ENCODE measurements around the gene ARHGEF16. TPM values are rescaled to one million over a fixed set of nuclear protein-coding genes. Genes with fewer than 3 reads are reported as not detected.

ARHGEF16 gene
- total RNA-seq (2014; rRNA removed; shearing (Covaris generic)) (not detected in 2 replicates), polyA plus RNA-seq (2016; fragmentation: Nextera tagmentation; extraction: Ambion mirVana) (not detected in 2 replicates)

- H3K4me3 ChIP-seq, result peak within 1 kb of the TSS; percentile 32; the same call in 1 of the 2 replicates
- no peaks in the 10 kb centered on the region for H3K9me2 ChIP-seq (ENCODE audit: insufficient read depth)
- in situ Hi-C loops (cut with MboI), result no loop called here
- no peaks in the 10 kb centered on the region for H4K20me1 ChIP-seq (ENCODE audit: insufficient read depth)
- 7 to 9% methylated on average over 39 to 42 of the region's 84 CpGs for WGBS, 2 experiments (ENCODE audit: low coverage in 1 of 2, low lambda C conversion rate in 2 of 2, missing lambda C conversion rate in 2 of 2)
- H3K9me3 ChIP-seq (ENCODE audit: low read depth), result no peaks in the 10 kb centered on the region
- H3K79me2 ChIP-seq (ENCODE audit: insufficient read depth), result no peaks in the 10 kb centered on the region
- H3K9ac ChIP-seq, result no peak within 1 kb of the TSS
- H3K4me2 ChIP-seq (ENCODE audit: unreplicated experiment), result no peak within 1 kb of the TSS
- H3K27me3 ChIP-seq (replicated peaks; ENCODE audit: insufficient read depth), result peaks cover 37% of the 10 kb centered on the region
- no peak within 1 kb of the TSS for H3K27ac ChIP-seq
- DNase-seq, result peak; percentile 73
- no peaks in the 10 kb centered on the region for H3K36me3 ChIP-seq (ENCODE audit: low read depth)
- H3K4me1 ChIP-seq (ENCODE audit: insufficient read depth), result no peaks in the 10 kb centered on the region
- no peaks in the 10 kb centered on the region for H3F3A ChIP-seq (ENCODE audit: insufficient read depth)
- H2AFZ ChIP-seq, result no peak within 1 kb of the TSS
- TF ChIP-seq EZH2 (IDR thresholded peaks at IDR 0.05; ENCODE audit: insufficient read depth, poor library complexity, severe bottlenecking) (no peak), EZH2phosphoT487 (IDR thresholded peaks at IDR 0.05; ENCODE audit: insufficient read depth, low read depth) (no peak)
These were observed at the start of gene ARHGEF16 for GRCh38 chr1:3453891-3454810. TSS of gene ARHGEF16 (plus strand) at chr1:3454665. CDS start at chr1:3463085, 8,420 bp downstream.

GRCh38 chr1:3404801-3405200, 49.7 kb upstream of the ARHGEF16 start:
- H3F3A ChIP-seq (ENCODE audit: insufficient read depth), result no peaks in the 10 kb centered on the region
- no peak overlapping the region for H2AFZ ChIP-seq
- no peak overlapping the region for H3K4me3 ChIP-seq
- TF ChIP-seq EZH2phosphoT487 (IDR thresholded peaks at IDR 0.05; ENCODE audit: insufficient read depth, low read depth) (no peak), EZH2 (IDR thresholded peaks at IDR 0.05; ENCODE audit: insufficient read depth, poor library complexity, severe bottlenecking) (no peak)
- peaks cover 9% of the 10 kb centered on the region for H3K27me3 ChIP-seq (replicated peaks; ENCODE audit: insufficient read depth)
- no peaks in the 10 kb centered on the region for H4K20me1 ChIP-seq (ENCODE audit: insufficient read depth)
- no peaks in the 10 kb centered on the region for H3K79me2 ChIP-seq (ENCODE audit: insufficient read depth)
- DNase-seq, result no peak
- in situ Hi-C loops (cut with MboI), result no loop called here
- no peak overlapping the region for H3K27ac ChIP-seq
- H3K9me3 ChIP-seq (ENCODE audit: low read depth), result no peaks in the 10 kb centered on the region
- no peaks in the 10 kb centered on the region for H3K36me3 ChIP-seq (ENCODE audit: low read depth)
- H3K4me2 ChIP-seq (ENCODE audit: unreplicated experiment), result no peak overlapping the region
- no peaks in the 10 kb centered on the region for H3K4me1 ChIP-seq (ENCODE audit: insufficient read depth)
- 87 to 91% methylated on average over 25 to 27 of the region's 27 CpGs for WGBS, 2 experiments (ENCODE audit: low coverage in 1 of 2, low lambda C conversion rate in 2 of 2, missing lambda C conversion rate in 2 of 2)
- H3K9ac ChIP-seq, result no peak overlapping the region
- no peaks in the 10 kb centered on the region for H3K9me2 ChIP-seq (ENCODE audit: insufficient read depth)

- H3K9ac ChIP-seq, result no peak overlapping the region
- no peaks in the 10 kb centered on the region for H3K9me2 ChIP-seq (ENCODE audit: insufficient read depth)
- H3K79me2 ChIP-seq (ENCODE audit: insufficient read depth), result no peaks in the 10 kb centered on the region
- H3K27ac ChIP-seq, result no peak overlapping the region
- H3K36me3 ChIP-seq (ENCODE audit: low read depth), result no peaks in the 10 kb centered on the region
- H3F3A ChIP-seq (ENCODE audit: insufficient read depth), result no peaks in the 10 kb centered on the region
- peaks cover 9% of the 10 kb centered on the region for H3K27me3 ChIP-seq (replicated peaks; ENCODE audit: insufficient read depth)
- no peak overlapping the region for H3K4me2 ChIP-seq (ENCODE audit: unreplicated experiment)
- in situ Hi-C loops (cut with MboI), result no loop called here
- no peak overlapping the region for H2AFZ ChIP-seq
- TF ChIP-seq EZH2 (IDR thresholded peaks at IDR 0.05; ENCODE audit: insufficient read depth, poor library complexity, severe bottlenecking) (no peak), EZH2phosphoT487 (IDR thresholded peaks at IDR 0.05; ENCODE audit: insufficient read depth, low read depth) (no peak)
- no peaks in the 10 kb centered on the region for H3K9me3 ChIP-seq (ENCODE audit: low read depth)
- no peaks in the 10 kb centered on the region for H4K20me1 ChIP-seq (ENCODE audit: insufficient read depth)
- no peaks in the 10 kb centered on the region for H3K4me1 ChIP-seq (ENCODE audit: insufficient read depth)
- 86 to 87% methylated on average over 29 to 30 of the region's 30 CpGs for WGBS, 2 experiments (ENCODE audit: low coverage in 1 of 2, low lambda C conversion rate in 2 of 2, missing lambda C conversion rate in 2 of 2)
- no peak for DNase-seq
- no peak overlapping the region for H3K4me3 ChIP-seq
These were observed 49.0 kb upstream of the ARHGEF16 start for GRCh38 chr1:3405491-3405890.

GRCh38 chr1:3405974-3406867, 48.2 kb upstream of the ARHGEF16 start:
- Histone ChIP-seq H2AFZ (no peak overlapping the region), H3K9me3 (ENCODE audit: low read depth) (no peaks in the 10 kb centered on the region), H3K4me2 (ENCODE audit: unreplicated experiment) (no peak overlapping the region), H3K27me3 (replicated peaks; ENCODE audit: insufficient read depth) (peaks cover 9% of the 10 kb centered on the region), H3K9ac (no peak overlapping the region), H3K9me2 (ENCODE audit: insufficient read depth) (no peaks in the 10 kb centered on the region), H3F3A (ENCODE audit: insufficient read depth) (no peaks in the 10 kb centered on the region), H3K79me2 (ENCODE audit: insufficient read depth) (no peaks in the 10 kb centered on the region), H3K36me3 (ENCODE audit: low read depth) (no peaks in the 10 kb centered on the region), H3K4me3 (no peak overlapping the region), H4K20me1 (ENCODE audit: insufficient read depth) (no peaks in the 10 kb centered on the region), H3K27ac (no peak overlapping the region), H3K4me1 (ENCODE audit: insufficient read depth) (no peaks in the 10 kb centered on the region)
- TF ChIP-seq EZH2 (IDR thresholded peaks at IDR 0.05; ENCODE audit: insufficient read depth, poor library complexity, severe bottlenecking) (no peak), EZH2phosphoT487 (IDR thresholded peaks at IDR 0.05; ENCODE audit: insufficient read depth, low read depth) (no peak)
- in situ Hi-C loops (cut with MboI), result no loop called here
- no peak for DNase-seq
- WGBS, 2 experiments (ENCODE audit: low coverage in 1 of 2, low lambda C conversion rate in 2 of 2, missing lambda C conversion rate in 2 of 2), result 76 to 84% methylated on average over 15 to 17 of the region's 17 CpGs

Data from GM23248 (cell line).